ENCODE measurements around the gene GABRG3. TPM values are rescaled to one million over a fixed set of nuclear protein-coding genes. Genes with fewer than 3 reads are reported as not detected.

Gene GABRG3
- total and polyA plus RNA-seq, 10 of the 15 experiments (the other 5 are each of a cell fraction or from before 2014, with no cell fraction given), result 0.15 TPM; not detected in 9

- H3K9me3 ChIP-seq (replicated peaks; ENCODE audit: control insufficient read depth, insufficient read depth, low read length), result no peaks in the 10 kb centered on the region; the same call in 2 of the 3 replicates
- POLR2A ChIA-PET, result no interaction called here
- H3K4me3 ChIP-seq, result no peak overlapping the region
- intact Hi-C loops (cut with micrococcal nuclease; ENCODE audit: unreplicated experiment), result no loop called here
- H3K4me2 ChIP-seq (ENCODE audit: control insufficient read depth, insufficient read depth), result no peak overlapping the region
- SMC1A ChIA-PET (ENCODE audit: uncharacterized antibody, unreplicated experiment), result no interaction called here
- in situ Hi-C loops (cut with MboI), result no loop called here
- CTCF ChIA-PET, result no interaction called here
- ATAC-seq, result no peak
- no peak overlapping the region for H2AFZ ChIP-seq (ENCODE audit: control insufficient read depth, low read depth, low read length)
- no peak overlapping the region for H3K27ac ChIP-seq (ENCODE audit: control insufficient read depth, insufficient read depth)
- no peaks in the 10 kb centered on the region for H3K79me2 ChIP-seq (ENCODE audit: control insufficient read depth, insufficient read depth, low read length)
- H3K4me1 ChIP-seq (ENCODE audit: control insufficient read depth, insufficient read depth, low read length), result no peaks in the 10 kb centered on the region
- RAD21 ChIA-PET (ENCODE audit: unreplicated experiment), result no interaction called here
- no peak for DNase-seq (ENCODE audit: low read depth, low spot score)
- TF ChIP-seq RB1 (IDR thresholded peaks at IDR 0.05; ENCODE audit: borderline replicate concordance), result no peak
- no peak for TF ChIP-seq RCOR1 (conservative IDR thresholded peaks at IDR 0.05; ENCODE audit: low read depth, low read length)
- TF ChIP-seq USF2 (IDR thresholded peaks at IDR 0.05; ENCODE audit: borderline replicate concordance, low read depth, low read length), result no peak
- FAIRE-seq, result no peak
- WGBS (ENCODE audit: insufficient coverage, insufficient replicate concordance, low lambda C conversion rate, missing lambda C conversion rate), result 52% methylated on average over 23 of the region's 23 CpGs
- H3K36me3 ChIP-seq (ENCODE audit: control insufficient read depth in 2 of 2, insufficient read depth in 2 of 2, low read length in 1 of 2), result no peaks in the 10 kb centered on the region
- H4K20me1 ChIP-seq (ENCODE audit: control insufficient read depth, insufficient read depth), result no peaks in the 10 kb centered on the region
- H3K27me3 ChIP-seq (replicated peaks in 1 of 2; ENCODE audit: control insufficient read depth in 2 of 2, insufficient read depth in 2 of 2, low read length in 1 of 2), result no peaks in the 10 kb centered on the region
- no TSS peak for BruUV-seq (replicated peaks)
- no peak overlapping the region for H3K9ac ChIP-seq (ENCODE audit: control insufficient read depth, insufficient read depth, low read length)
Measured at GRCh38 chr15:27249046-27249759, 278.2 kb downstream of the GABRG3 start.

- in situ Hi-C loops (cut with MboI), result no loop called here
- RAD21 ChIA-PET (ENCODE audit: unreplicated experiment), result no interaction called here
Measured at GRCh38 chr15:27249760-27250109, 278.8 kb downstream of the GABRG3 start.

More at GRCh38 chr15:27249760-27250109, 278.8 kb downstream of the GABRG3 start:
- no TSS peak for BruUV-seq (replicated peaks)
- Histone ChIP-seq H3K4me2 (ENCODE audit: control insufficient read depth, insufficient read depth) (no peak overlapping the region), H3K27me3 (replicated peaks in 1 of 2; ENCODE audit: control insufficient read depth in 2 of 2, insufficient read depth in 2 of 2, low read length in 1 of 2) (no peaks in the 10 kb centered on the region), H3K9ac (ENCODE audit: control insufficient read depth, insufficient read depth, low read length) (no peak overlapping the region), H3K4me3 (no peak overlapping the region), H3K36me3 (ENCODE audit: control insufficient read depth in 2 of 2, insufficient read depth in 2 of 2, low read length in 1 of 2) (no peaks in the 10 kb centered on the region), H3K9me3 (replicated peaks; ENCODE audit: control insufficient read depth, insufficient read depth, low read length) (no peaks in the 10 kb centered on the region; the same call in 2 of the 3 replicates), H3K4me1 (ENCODE audit: control insufficient read depth, insufficient read depth, low read length) (no peaks in the 10 kb centered on the region), H4K20me1 (ENCODE audit: control insufficient read depth, insufficient read depth) (no peaks in the 10 kb centered on the region), H2AFZ (ENCODE audit: control insufficient read depth, low read depth, low read length) (no peak overlapping the region), H3K79me2 (ENCODE audit: control insufficient read depth, insufficient read depth, low read length) (no peaks in the 10 kb centered on the region), H3K27ac (ENCODE audit: control insufficient read depth, insufficient read depth) (no peak overlapping the region)
- TF ChIP-seq ZBTB33 (IDR thresholded peaks at IDR 0.05), result no peak
- TF ChIP-seq RUNX3 (IDR thresholded peaks at IDR 0.05; ENCODE audit: low read length), result no peak
- no peak for TF ChIP-seq POLR2A (IDR thresholded peaks at IDR 0.05; ENCODE audit: low read depth, low read length)
- no peak for TF ChIP-seq MTA2 (IDR thresholded peaks at IDR 0.05; ENCODE audit: low read depth)
- TF ChIP-seq POLR2AphosphoS5 (IDR thresholded peaks at IDR 0.05; ENCODE audit: low read length), result no peak
- TF ChIP-seq ZNF24 (IDR thresholded peaks at IDR 0.05), result no peak
- no peak for TF ChIP-seq CHD4 (IDR thresholded peaks at IDR 0.05)
- no peak for TF ChIP-seq SUZ12 (IDR thresholded peaks at IDR 0.05; ENCODE audit: unreplicated experiment)
- TF ChIP-seq HSF1 (IDR thresholded peaks at IDR 0.05; ENCODE audit: low read depth, low read length), result no peak
- TF ChIP-seq NRF1 (conservative IDR thresholded peaks at IDR 0.05; ENCODE audit: low read depth, low read length), result no peak
- CTCF ChIA-PET, result no interaction called here
- 20% methylated on average over 2 of the region's 3 CpGs for WGBS (ENCODE audit: insufficient coverage, insufficient replicate concordance, low lambda C conversion rate, missing lambda C conversion rate)
- no peak for DNase-seq (ENCODE audit: low read depth, low spot score)
- POLR2A ChIA-PET, result no interaction called here
- intact Hi-C loops (cut with micrococcal nuclease; ENCODE audit: unreplicated experiment), result no loop called here
- no peak for ATAC-seq
- no peak for FAIRE-seq
- SMC1A ChIA-PET (ENCODE audit: uncharacterized antibody, unreplicated experiment), result no interaction called here
